NCI-H524 (cell line): ENCODE results near the gene KIR2DL3.
"Not testable (repeated sequence)": the region's sequence is repeated elsewhere in the genome, so short reads cannot be mapped to it uniquely, and the experiment has no call there.

ENCODE experiments used
- DNase-seq, 2 experiments: peaks; one replicate each; lab custom pipeline; 2025; lab: John Stamatoyannopoulos, UW

The KIR2DL3 gene

GRCh38 chr19:54738306-54738705, at the start of gene KIR2DL3:
KIR2DL3 (plus strand) TSS chr19:54738513; CDS start chr19:54738546, 33 bp downstream.
- not testable (repeated sequence) for DNase-seq

GRCh38 chr19:54691582-54692297, 46.6 kb upstream of the KIR2DL3 start:
- DNase-seq = no peak

GRCh38 chr19:54692298-54692615, 46.1 kb upstream of the KIR2DL3 start:
- no peak for DNase-seq

GRCh38 chr19:54694648-54695047, 43.7 kb upstream of the KIR2DL3 start:
- no peak for DNase-seq

GRCh38 chr19:54696117-54696548, 42.2 kb upstream of the KIR2DL3 start:
- no peak for DNase-seq

- DNase-seq = no peak
These were observed 41.5 kb upstream of the KIR2DL3 start for GRCh38 chr19:54696766-54697165.

GRCh38 chr19:54697716-54698115, 40.6 kb upstream of the KIR2DL3 start:
- DNase-seq = not testable (repeated sequence)

GRCh38 chr19:54704928-54705327, 33.4 kb upstream of the KIR2DL3 start:
- DNase-seq = no peak

GRCh38 chr19:54707962-54708361, 30.4 kb upstream of the KIR2DL3 start:
- DNase-seq = no peak

GRCh38 chr19:54708781-54709180, 29.5 kb upstream of the KIR2DL3 start:
- no peak for DNase-seq

- DNase-seq = no peak
These were observed 28.9 kb upstream of the KIR2DL3 start for GRCh38 chr19:54709212-54709948.

GRCh38 chr19:54709956-54710355, 28.4 kb upstream of the KIR2DL3 start:
- not testable (repeated sequence) for DNase-seq

GRCh38 chr19:54724142-54724541, 14.2 kb upstream of the KIR2DL3 start, which contains the start of gene KIR3DL3:
KIR3DL3 (plus strand) TSS chr19:54724442; CDS start chr19:54724497, 55 bp downstream.
- DNase-seq = no peak

GRCh38 chr19:54724644-54725043, 13.7 kb upstream of the KIR2DL3 start:
- no peak for DNase-seq

GRCh38 chr19:54725321-54725720, 13.0 kb upstream of the KIR2DL3 start:
- no peak for DNase-seq

- no peak for DNase-seq
These were observed 10.8 kb upstream of the KIR2DL3 start for GRCh38 chr19:54727562-54727961.

- DNase-seq = no peak
These were observed 10.1 kb upstream of the KIR2DL3 start for GRCh38 chr19:54728167-54728566.

- no peak for DNase-seq
These were observed 8.7 kb upstream of the KIR2DL3 start for GRCh38 chr19:54729416-54730188.

- DNase-seq = no peak
These were observed 7.1 kb upstream of the KIR2DL3 start for GRCh38 chr19:54731191-54731590.

GRCh38 chr19:54738715-54739114, 402 bp downstream of the KIR2DL3 start:
- DNase-seq = no peak

- DNase-seq = no peak
These were observed 1.5 kb downstream of the KIR2DL3 start for GRCh38 chr19:54739587-54740497.

- DNase-seq = not testable (repeated sequence)
These were observed 3.6 kb downstream of the KIR2DL3 start for GRCh38 chr19:54741950-54742349.
